GM18873 (cell line): ENCODE results near the gene EEF2.
"Not testable (repeated sequence)": the region's sequence is repeated elsewhere in the genome, so short reads cannot be mapped to it uniquely, and the experiment has no call there.

Experiments
- ATAC-seq: cut with Tn5 transposase; IDR thresholded peaks from one replicate; pipeline ENCODE4 v1.9.1; 2021; ENCODE audit warnings: mild to moderate bottlenecking, moderate library complexity, moderate number of reproducible peaks; ENCODE audit not compliant: unreplicated experiment, low FRiP score

Gene EEF2

DNA sequence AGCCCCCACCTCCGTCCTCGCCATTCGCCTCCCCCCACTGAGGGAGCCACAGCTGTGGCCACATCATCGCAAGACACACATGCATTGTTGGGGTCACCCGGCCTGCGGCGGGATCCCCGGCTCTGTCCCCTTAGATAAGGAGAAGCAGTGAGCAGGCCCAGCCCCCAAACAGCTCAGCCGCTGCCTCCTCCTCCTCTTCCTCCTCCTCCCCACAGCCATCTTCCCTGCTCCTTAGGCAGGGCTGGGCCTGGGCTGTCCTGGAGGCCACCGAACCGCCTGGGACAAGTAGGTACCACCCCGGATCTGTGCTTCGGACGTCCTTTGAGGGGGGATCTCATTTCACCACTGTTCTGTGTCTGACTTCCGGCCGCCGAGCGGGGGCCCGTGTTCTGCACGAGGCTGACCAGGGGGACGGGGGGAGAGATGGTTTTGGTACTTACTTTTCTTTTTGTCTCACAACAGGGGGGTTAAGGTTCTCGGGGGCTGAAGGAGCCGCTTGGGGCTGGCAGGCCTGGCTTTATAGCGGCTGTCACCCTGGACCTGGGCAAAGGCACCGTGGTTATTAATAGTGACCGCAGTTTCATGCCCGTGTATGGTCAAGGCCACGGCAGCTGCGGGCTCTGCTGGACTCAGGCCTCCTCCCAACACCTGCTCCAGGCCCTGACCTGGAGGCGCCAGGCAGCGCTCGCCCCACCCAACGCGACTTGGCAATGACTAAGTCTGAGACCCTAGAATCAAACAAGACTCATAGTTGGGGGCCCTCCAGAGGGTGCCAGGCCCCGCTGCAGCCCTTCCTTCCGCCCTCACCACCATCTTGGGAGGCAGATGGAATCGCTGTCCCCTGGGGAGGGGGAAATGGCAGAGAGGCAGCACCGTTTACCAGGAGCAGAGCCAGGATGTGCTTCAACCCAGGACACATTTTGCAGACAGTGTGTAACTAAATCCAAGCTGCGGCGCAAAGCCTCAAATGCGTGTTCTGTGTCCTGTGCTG, 34.1 kb downstream of the EEF2 start:
- ATAC-seq: no peak

DNA sequence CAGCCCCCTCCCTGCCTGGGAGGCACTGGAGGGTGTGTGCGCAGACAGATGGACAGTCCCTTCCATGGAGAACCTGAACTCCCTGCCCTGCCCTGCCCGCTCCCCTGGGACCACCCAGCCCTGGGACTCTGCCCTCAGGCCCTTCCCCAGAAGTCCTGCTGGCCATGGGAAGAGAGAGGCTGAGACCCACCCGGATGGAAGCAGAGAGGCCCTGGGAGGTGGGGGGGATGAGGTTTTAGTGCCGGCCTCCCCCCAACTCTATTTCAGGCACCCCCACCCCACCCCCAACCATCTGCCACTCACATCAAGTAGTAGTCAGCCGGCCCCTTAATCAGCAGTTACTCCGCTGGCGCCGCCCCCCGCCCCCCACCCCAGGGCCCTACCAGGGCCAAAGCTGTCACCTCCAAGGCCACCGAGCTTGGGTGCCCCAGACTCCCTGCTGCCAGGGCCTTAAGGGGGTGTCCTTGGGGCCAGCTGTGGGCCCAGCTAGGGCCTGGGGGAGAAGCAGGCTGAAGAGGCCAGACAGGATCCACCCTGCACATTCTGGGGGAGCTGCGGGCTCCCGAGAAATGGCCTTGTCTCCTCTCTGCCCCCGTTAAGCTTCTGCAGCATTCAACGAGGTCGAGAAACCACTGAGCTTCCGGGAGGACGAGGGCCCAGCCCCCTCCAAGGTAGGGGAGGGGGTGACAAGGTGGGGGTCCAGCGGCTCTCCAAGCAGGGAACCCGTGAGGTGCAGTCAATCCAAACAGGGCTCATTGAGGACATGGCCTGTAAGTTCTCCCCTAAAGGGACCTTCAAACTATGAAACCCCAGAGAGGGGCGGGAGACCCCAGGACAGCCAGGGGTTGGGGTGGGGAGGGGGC, 35.0 kb downstream of the EEF2 start:
- no peak for ATAC-seq

GRCh38 chr19:3949294-3949693, 36.0 kb downstream of the EEF2 start:
- no peak for ATAC-seq

DNA sequence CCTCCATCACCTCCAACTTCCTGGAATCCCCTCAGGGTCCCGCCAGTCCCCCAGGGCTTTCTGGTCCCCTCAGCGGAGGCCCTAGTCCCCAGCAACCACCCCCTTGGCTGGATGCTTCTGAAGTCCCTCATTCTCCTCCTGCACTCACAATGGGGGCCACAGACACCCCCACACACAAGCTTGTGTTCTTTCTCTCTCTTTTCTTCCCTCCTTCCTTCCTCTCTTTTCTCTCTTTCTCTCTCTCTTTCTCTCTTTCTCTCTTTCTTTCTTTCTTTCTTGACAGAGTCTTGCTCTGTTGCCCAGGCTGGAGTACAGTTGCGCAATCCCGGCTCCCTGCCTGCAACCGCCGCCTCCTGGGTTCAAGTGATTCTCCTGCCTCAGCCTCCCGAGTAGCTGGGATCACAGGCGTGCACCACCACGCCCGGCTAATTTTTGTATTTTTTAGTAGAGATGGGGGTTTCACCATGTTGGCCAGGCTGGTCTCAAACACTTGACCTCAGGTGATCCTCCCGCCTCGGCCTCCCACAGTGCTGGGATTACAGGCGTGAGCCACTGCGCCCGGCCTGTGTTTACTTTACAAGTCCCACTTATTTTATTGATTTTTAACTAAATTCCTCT, 37.8 kb downstream of the EEF2 start:
- ATAC-seq: not testable (repeated sequence)

GRCh38 chr19:3945838-3946237, 39.4 kb downstream of the EEF2 start:
- no peak for ATAC-seq

- no peak for ATAC-seq
These were observed 41.1 kb downstream of the EEF2 start for GRCh38 chr19:3944018-3944721.

DNA sequence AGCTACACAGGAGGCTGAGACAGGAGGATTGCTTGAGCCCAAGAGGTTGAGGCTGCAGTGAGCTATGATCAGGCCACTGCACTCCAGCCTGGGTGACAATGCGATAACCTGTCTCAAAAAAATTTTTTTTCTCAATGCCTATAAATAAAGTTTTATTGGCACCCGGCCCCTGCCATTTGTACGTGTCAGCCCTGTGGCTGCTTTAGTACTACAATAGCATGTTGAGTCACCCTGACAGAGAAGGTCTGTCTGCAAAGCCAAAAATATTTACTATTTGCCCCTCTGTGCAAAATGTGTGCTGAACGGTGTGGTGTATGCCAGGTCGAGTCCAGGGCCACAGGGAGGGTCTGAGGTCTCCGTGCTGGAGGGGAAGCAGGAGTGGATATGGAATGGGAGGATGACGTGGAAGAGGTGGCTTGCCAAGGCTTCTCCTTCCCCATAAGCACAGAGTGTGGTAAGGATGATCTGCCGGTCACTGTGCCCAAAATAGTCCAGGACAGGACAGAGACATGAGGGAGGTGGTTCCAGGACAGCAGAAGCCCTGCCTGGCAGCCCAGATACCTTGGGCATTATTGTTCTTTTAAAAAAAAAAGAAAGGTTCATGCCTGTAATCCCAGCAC, 42.4 kb downstream of the EEF2 start:
- ATAC-seq: no peak

- ATAC-seq: not testable (repeated sequence)
These were observed 46.8 kb downstream of the EEF2 start for GRCh38 chr19:3938300-3938950.

- no peak for ATAC-seq
These were observed 48.5 kb downstream of the EEF2 start for GRCh38 chr19:3936506-3937442.

- no peak for ATAC-seq
These were observed 52.1 kb downstream of the EEF2 start, which contains the start of gene NMRK2 for GRCh38 chr19:3932931-3933810. TSS of gene NMRK2 (plus strand) at chr19:3933069. CDS start at chr19:3933672, 603 bp downstream.

DNA sequence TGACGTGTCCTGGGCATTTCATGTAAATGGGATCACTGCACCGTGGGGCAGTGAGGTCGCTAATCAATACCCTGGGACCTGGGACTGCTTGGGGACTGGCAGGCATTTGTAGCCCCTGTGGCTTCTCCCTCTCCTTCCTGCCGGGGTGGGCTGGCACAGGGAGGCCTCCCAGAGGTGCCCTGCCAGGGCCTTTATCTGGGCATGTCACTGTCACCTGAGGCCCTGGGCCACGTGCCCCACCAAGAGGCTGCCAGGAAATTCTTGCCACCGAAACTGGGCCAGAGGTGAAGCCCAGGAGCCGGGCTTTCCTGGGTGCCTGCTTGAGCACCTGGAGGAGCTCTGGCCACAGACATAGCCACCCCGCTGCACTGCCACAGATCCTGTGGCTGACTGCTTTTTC, 54.2 kb downstream of the EEF2 start:
- no peak for ATAC-seq
